HCT116 (cell line): Measurements from ENCODE around the gene PKM. TPM values are rescaled to one million over a fixed set of nuclear protein-coding genes. Genes with fewer than 3 reads are reported as not detected.

Source experiments
- ATAC-seq: fragments of 200-7000 bp; cut with Tn5 transposase; 2 replicates; pipeline ENCODE4 v1.9.1; 2020; ENCODE audit warnings: mild to moderate bottlenecking, moderate library complexity
- BruUV-seq: library from RNA; stranded (reverse); fragments of 400-500 nt; replicated peaks from 2 replicates; lab custom pipeline; 2021; lab: Mats Ljungman, UMichigan
- CTCF ChIA-PET: fragments of 300-600 bp; sonication (Branson Sonifier 250); formaldehyde crosslinking; loops from one replicate; lab custom pipeline; 2021; ENCODE audit warnings: antibody characterized with exemption; lab: Charles Lee
- POLR2A ChIA-PET: fragments of 300-600, 350-600 bp; sonication (Branson Sonifier 250); formaldehyde crosslinking; loops from one replicate; lab custom pipeline; 2021; ENCODE audit warnings: antibody characterized with exemption; lab: Charles Lee
- RAD21 ChIA-PET, 2 experiments: fragments of 300-600 bp; sonication (Branson Sonifier 250); formaldehyde crosslinking; loops; one replicate each; lab custom pipeline; 2023; ENCODE audit warnings: low total read pairs in 2 of 2; ENCODE audit not compliant: uncharacterized antibody in 2 of 2, unreplicated experiment in 2 of 2, low non-redundant PET in 1 of 2; lab: Charles Lee
- DNase-seq: peaks from one replicate; pipeline ENCODE4 v3.0.0-alpha.2; 2010; ENCODE audit warnings: low read depth, low spot score
- H2AFZ ChIP-seq: fragments of 200-600 bp; shearing (Covaris generic), sonication (generic); 2 replicates; pipeline ENCODE4 v1.6.1; 2017; ENCODE audit warnings: low read depth, mixed run types, mixed read lengths, antibody characterized with exemption, low read length; ENCODE audit not compliant: poor library complexity, severe bottlenecking
- H3K27ac ChIP-seq: 2 replicates; pipeline ENCODE4 v1.5.1; 2012; ENCODE audit warnings: low read depth, low read length
- H3K27me3 ChIP-seq: fragments of 200-600 bp; sonication (generic); 2 replicates; pipeline ENCODE4 v1.6.1; 2016; ENCODE audit warnings: mixed run types, low read length, mixed read lengths; ENCODE audit not compliant: insufficient read depth
- H3K36me3 ChIP-seq, 2 experiments: fragments of 200-500 bp in 1 of 2; fragments of 200-600 bp in 1 of 2; sonication (Bioruptor generic) in 1 of 2; sonication (generic) in 1 of 2; 2 replicates each; pipeline versions ENCODE4 v1.5.1 to v1.6.1; 2014 to 2016; ENCODE audit warnings: low read length in 2 of 2, inconsistent platforms in 1 of 2, mixed read lengths in 1 of 2, mixed run types in 1 of 2; ENCODE audit not compliant: insufficient read depth in 2 of 2, control insufficient read depth in 1 of 2
- H3K4me1 ChIP-seq, 2 experiments: fragments of 200-600 bp in 1 of 2; sonication (generic) in 1 of 2; 2 replicates each; pipeline versions ENCODE4 v1.5.1 to v1.6.1; 2012 to 2017; ENCODE audit warnings: low read length in 2 of 2, inconsistent platforms in 1 of 2, mild to moderate bottlenecking in 1 of 2, mixed read lengths in 1 of 2, mixed run types in 1 of 2, moderate library complexity in 1 of 2; ENCODE audit not compliant: insufficient read depth in 2 of 2, control insufficient read depth in 1 of 2
- H3K4me2 ChIP-seq: fragments of 200-600 bp; sonication (generic); 2 replicates; pipeline ENCODE4 v1.6.1; 2017; ENCODE audit warnings: mixed run types, low read length, mixed read lengths
- H3K4me3 ChIP-seq, 2 experiments: fragments of 200-600 bp in 1 of 2; sonication (generic) in 1 of 2; replicated peaks in 1 of 2; 2 replicates each; pipeline ENCODE4 v1.5.1; 2011 to 2016; ENCODE audit warnings: low read length in 2 of 2, control low read depth in 1 of 2, low read depth in 1 of 2, mild to moderate bottlenecking in 1 of 2, mixed read lengths in 1 of 2, mixed run types in 1 of 2
- H3K79me2 ChIP-seq: fragments of 200-600 bp; sonication (generic); 2 replicates; pipeline ENCODE4 v1.6.1; 2017; ENCODE audit warnings: mild to moderate bottlenecking, mixed run types, low read length, moderate library complexity, mixed read lengths; ENCODE audit not compliant: insufficient read depth
- H3K9ac ChIP-seq: fragments of 200-600 bp; sonication (generic); 2 replicates; pipeline ENCODE4 v1.6.1; 2016; ENCODE audit warnings: low read length, mixed read lengths
- H3K9me2 ChIP-seq: fragments of 200-600 bp; sonication (generic), shearing (Covaris generic); 2 replicates; pipeline ENCODE4 v1.6.1; 2017; ENCODE audit warnings: mixed run types, mild to moderate bottlenecking, moderate library complexity; ENCODE audit not compliant: insufficient read depth
- H3K9me3 ChIP-seq, 2 experiments: fragments of 200-500 bp in 1 of 2; fragments of 200-600 bp in 1 of 2; sonication (Bioruptor generic) in 1 of 2; sonication (generic) in 1 of 2; 2 replicates each; pipeline ENCODE4 v1.6.1; 2014 to 2017; ENCODE audit warnings: low read length in 2 of 2, mixed read lengths in 2 of 2, inconsistent platforms in 1 of 2, low read depth in 1 of 2, mild to moderate bottlenecking in 1 of 2, mixed run types in 1 of 2, moderate library complexity in 1 of 2; ENCODE audit not compliant: control insufficient read depth in 1 of 2, insufficient read depth in 1 of 2
- H4K20me1 ChIP-seq: fragments of 200-600 bp; sonication (generic), shearing (Covaris generic); 2 replicates; pipeline ENCODE4 v1.6.1; 2017; ENCODE audit warnings: mixed run types, mild to moderate bottlenecking, moderate library complexity; ENCODE audit not compliant: insufficient read depth
- ELF1 ChIP-seq: IDR thresholded peaks from 2 replicates; pipeline ENCODE4 v1.6.1; 2012; ENCODE audit warnings: low read depth, borderline replicate concordance
- MAX ChIP-seq: IDR thresholded peaks from 2 replicates; pipeline ENCODE4 v1.6.1; 2012
- TCF7L2 ChIP-seq: IDR thresholded peaks from 2 replicates; pipeline ENCODE4 v1.7.0; 2011; ENCODE audit warnings: borderline replicate concordance, inconsistent platforms; ENCODE audit not compliant: insufficient read depth, insufficient read length; ENCODE audit errors: extremely low read depth
- ZBTB33 ChIP-seq: IDR thresholded peaks from 2 replicates; pipeline ENCODE4 v1.6.1; 2011; ENCODE audit warnings: mild to moderate bottlenecking, low read length, moderate library complexity; ENCODE audit not compliant: insufficient replicate concordance; ENCODE audit errors: extremely low read depth
- intact Hi-C: fragments of 100-400 bp; cut with micrococcal nuclease; formaldehyde crosslinking; loops from 2 replicates; pipeline ENCODE4 v1.10.0; 2022
- total RNA-seq: library from RNA; stranded (reverse); gene quantifications from one replicate; pipeline ENCODE4 v1.2.1, GENCODE V29; 2021; ENCODE audit not compliant: unreplicated experiment

Gene PKM
- total RNA-seq, 1 experiment from 2014 or later: 1,664 TPM

DNA sequence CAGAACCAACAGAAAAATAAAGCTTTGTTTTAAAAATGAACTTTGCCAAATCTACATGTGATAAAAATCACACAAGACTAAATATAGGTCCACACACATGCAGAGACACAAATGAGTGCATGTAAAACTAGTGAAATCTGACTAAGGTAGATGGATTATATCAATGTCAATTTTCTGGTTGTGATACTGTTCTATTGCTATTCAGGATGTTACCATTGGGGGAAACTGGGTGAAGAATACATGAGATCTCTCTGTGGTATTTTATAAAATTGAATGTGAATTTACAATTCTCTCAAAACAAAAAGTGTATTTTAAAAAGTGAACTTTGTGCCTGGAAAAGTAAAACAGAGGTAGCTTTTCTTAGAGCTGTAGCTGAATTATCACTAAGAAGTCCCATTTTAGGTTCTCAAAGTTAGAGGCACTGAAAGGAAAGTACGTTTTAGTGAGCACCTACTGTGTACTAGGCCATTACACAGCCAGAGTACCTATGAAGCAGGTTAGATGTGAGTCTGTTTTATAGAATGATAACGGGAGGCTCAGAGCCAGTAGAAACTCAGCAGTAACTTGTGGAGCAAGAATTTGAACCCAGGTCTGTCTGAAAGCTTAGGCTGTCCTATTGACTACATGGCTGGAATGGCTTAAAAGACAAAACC, 41.6 kb downstream of the PKM start:
- no peak overlapping the region for H3K27ac ChIP-seq
- no peak for DNase-seq
- peaks cover 5 to 8% of the 10 kb centered on the region in 2 experiments; a peak in 3 of 4 replicates for H3K4me1 ChIP-seq
- H3K79me2 ChIP-seq: no peaks in the 10 kb centered on the region
- no peaks in the 10 kb centered on the region for H3K9me2 ChIP-seq
- no peak overlapping the region for H2AFZ ChIP-seq
- POLR2A ChIA-PET: no interaction called here
- intact Hi-C loops: no loop called here
- TF ChIP-seq ZBTB33: no peak
- no peak for TF ChIP-seq TCF7L2
- no TSS peak for BruUV-seq
- no peaks in the 10 kb centered on the region for H4K20me1 ChIP-seq
- RAD21 ChIA-PET: no interaction called here
- CTCF ChIA-PET: interaction anchor here (1.3 kb wide), 1 partner anchor 8 kb away, joined by 4 read pairs; the partner anchor contains the start of gene GRAMD2A
- H3K36me3 ChIP-seq: no peaks in the 10 kb centered on the region
- ATAC-seq: no peak
- no peak overlapping the region for H3K4me3 ChIP-seq
- no peaks in the 10 kb centered on the region for H3K27me3 ChIP-seq
- H3K4me2 ChIP-seq: no peak overlapping the region
- H3K9me3 ChIP-seq: no peaks in the 10 kb centered on the region
- no peak overlapping the region for H3K9ac ChIP-seq

- ChIA-PET RAD21 (no interaction called here), CTCF (no interaction called here), POLR2A (no interaction called here)
- Histone ChIP-seq H3K4me3 (peak overlapping the region; percentile 47 to 66), H3K4me1 (peaks cover 17 to 20% of the 10 kb centered on the region in 2 experiments), H3K9ac (peak overlapping the region; percentile 67), H3K9me3 (no peaks in the 10 kb centered on the region), H3K4me2 (peak overlapping the region; percentile 93), H3K27ac (peak overlapping the region; percentile 52), H3K27me3 (no peaks in the 10 kb centered on the region), H2AFZ (peak overlapping the region; percentile 68), H3K9me2 (no peaks in the 10 kb centered on the region), H4K20me1 (no peaks in the 10 kb centered on the region), H3K79me2 (no peaks in the 10 kb centered on the region)
- ATAC-seq (peak; percentile 93), DNase-seq (peak; percentile 13)
- intact Hi-C loops: no loop called here
- BruUV-seq: no TSS peak
- TF ChIP-seq ELF1: no peak
- TF ChIP-seq MAX: peak; percentile 16; the same call in 1 of the 2 replicates
- TF ChIP-seq, all 23 proteins: peak for 1
- no peaks in the 10 kb centered on the region for H3K36me3 ChIP-seq
Measured at GRCh38 chr15:72184165-72184811, 46.7 kb downstream of the PKM start.
